Measurements from ENCODE around the gene AGMO.

GRCh38 chr7:15490291-15490690, 71.5 kb downstream of the AGMO start:
- TF ChIP-seq CTCF (IDR thresholded peaks at IDR 0.05; ENCODE audit: low read length) (no peak), EZH2 (optimal IDR thresholded peaks at IDR 0.05; ENCODE audit: low read depth, low read length) (no peak)
